IMR-90 (cell line): Measurements from ENCODE around the gene PHACTR3.

Source experiments
- CEBPB ChIP-seq: IDR thresholded peaks from 2 replicates; pipeline ENCODE4 v1.6.1; 2012; ENCODE audit warnings: low read depth, low read length, improper control_type of control experiment
- CHD1 ChIP-seq: IDR thresholded peaks from 2 replicates; pipeline ENCODE4 v1.6.1; 2012; ENCODE audit warnings: low read depth, low read length, improper control_type of control experiment
- FOS ChIP-seq: fragments of 150-350 bp; IDR thresholded peaks from 2 replicates; pipeline ENCODE4 v1.6.1; 2016; ENCODE audit warnings: low read depth, low read length
- MAFK ChIP-seq: IDR thresholded peaks from 2 replicates; pipeline ENCODE4 v1.6.1; 2012; ENCODE audit warnings: low read depth, low read length, improper control_type of control experiment
- MXI1 ChIP-seq: IDR thresholded peaks from 2 replicates; pipeline ENCODE4 v1.6.1; 2012; ENCODE audit warnings: low read depth, mild to moderate bottlenecking, low read length, moderate library complexity, borderline replicate concordance
- POLR2A ChIP-seq: IDR thresholded peaks from 2 replicates; pipeline ENCODE4 v1.6.1; 2012; ENCODE audit warnings: mild to moderate bottlenecking, low read depth, low read length
- RAD21 ChIP-seq: IDR thresholded peaks from 2 replicates; pipeline ENCODE4 v1.6.1; 2012; ENCODE audit warnings: low read length, improper control_type of control experiment
- RFX5 ChIP-seq: IDR thresholded peaks from 2 replicates; pipeline ENCODE4 v1.8.0; 2012; ENCODE audit warnings: low read depth, mild to moderate bottlenecking, low read length, moderate library complexity
- SMC3 ChIP-seq: fragments of 150-350 bp; IDR thresholded peaks from 2 replicates; pipeline ENCODE4 v1.6.1; 2016; ENCODE audit warnings: low read depth, mild to moderate bottlenecking, antibody characterized with exemption, low read length, moderate library complexity
- TF ChIP-seq, protein P1 (sequence below): fragments of 150-350 bp; IDR thresholded peaks from 2 replicates; pipeline ENCODE4 v1.6.1; 2017; ENCODE audit warnings: mild to moderate bottlenecking, antibody characterized with exemption, low read length, low read depth
- TF ChIP-seq, protein P2 (sequence below): conservative IDR thresholded peaks from 2 replicates; pipeline ENCODE4 v1.5.1; 2012; ENCODE audit warnings: mild to moderate bottlenecking, low read depth, low read length, improper control_type of control experiment
- TF ChIP-seq, protein P3 (sequence below): fragments of 150-350 bp; IDR thresholded peaks from 2 replicates; pipeline ENCODE4 v1.6.1; 2016; ENCODE audit warnings: low read depth, mild to moderate bottlenecking, low read length, moderate library complexity, borderline replicate concordance

DNA sequence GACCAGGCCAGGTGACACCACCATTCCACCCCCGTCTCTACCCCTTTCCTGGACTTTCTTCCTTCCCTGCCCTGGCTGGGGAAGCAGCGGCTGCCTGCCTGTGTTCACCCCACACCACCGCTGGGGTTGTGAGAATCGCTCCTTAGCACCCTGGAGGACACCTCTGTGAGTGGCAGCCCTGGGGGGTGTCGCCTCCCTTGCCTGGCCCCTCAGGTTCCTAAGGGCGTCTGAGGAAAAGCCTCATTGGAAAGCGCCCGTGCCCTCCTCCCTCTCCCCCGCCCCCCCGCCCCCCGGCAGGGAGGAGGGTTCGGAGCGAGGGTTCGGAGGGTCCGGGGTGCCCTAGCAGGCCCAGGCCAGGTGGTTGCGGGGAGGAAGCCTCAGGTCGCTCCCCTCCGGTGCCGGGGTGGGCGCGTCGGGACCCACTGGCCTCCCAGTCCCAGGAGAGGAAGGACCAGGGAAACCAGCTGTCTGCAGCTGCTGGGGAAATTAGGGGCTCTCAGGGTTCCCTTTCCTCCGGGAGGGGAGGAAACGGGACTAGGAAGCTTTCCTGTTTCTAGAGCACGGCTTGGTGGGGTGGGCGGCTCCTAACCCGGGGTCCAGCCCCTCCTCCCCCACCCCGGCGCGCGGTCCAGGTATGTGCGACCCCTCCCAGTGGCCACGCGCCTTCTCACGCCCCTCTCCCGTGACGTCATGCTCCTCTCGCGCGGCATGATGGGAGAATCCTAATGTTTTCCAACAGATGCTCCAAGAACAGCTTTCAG, at the start of gene PHACTR3:
- TF ChIP-seq MXI1 (no peak), CHD1 (no peak), CEBPB (no peak), RFX5 (no peak), RAD21 (no peak), SMC3 (no peak), POLR2A (no peak), MAFK (no peak), FOS (no peak)
- TF ChIP-seq, protein P1, sequence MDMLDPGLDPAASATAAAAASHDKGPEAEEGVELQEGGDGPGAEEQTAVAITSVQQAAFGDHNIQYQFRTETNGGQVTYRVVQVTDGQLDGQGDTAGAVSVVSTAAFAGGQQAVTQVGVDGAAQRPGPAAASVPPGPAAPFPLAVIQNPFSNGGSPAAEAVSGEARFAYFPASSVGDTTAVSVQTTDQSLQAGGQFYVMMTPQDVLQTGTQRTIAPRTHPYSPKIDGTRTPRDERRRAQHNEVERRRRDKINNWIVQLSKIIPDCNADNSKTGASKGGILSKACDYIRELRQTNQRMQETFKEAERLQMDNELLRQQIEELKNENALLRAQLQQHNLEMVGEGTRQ = no peak
- TF ChIP-seq, protein P2, sequence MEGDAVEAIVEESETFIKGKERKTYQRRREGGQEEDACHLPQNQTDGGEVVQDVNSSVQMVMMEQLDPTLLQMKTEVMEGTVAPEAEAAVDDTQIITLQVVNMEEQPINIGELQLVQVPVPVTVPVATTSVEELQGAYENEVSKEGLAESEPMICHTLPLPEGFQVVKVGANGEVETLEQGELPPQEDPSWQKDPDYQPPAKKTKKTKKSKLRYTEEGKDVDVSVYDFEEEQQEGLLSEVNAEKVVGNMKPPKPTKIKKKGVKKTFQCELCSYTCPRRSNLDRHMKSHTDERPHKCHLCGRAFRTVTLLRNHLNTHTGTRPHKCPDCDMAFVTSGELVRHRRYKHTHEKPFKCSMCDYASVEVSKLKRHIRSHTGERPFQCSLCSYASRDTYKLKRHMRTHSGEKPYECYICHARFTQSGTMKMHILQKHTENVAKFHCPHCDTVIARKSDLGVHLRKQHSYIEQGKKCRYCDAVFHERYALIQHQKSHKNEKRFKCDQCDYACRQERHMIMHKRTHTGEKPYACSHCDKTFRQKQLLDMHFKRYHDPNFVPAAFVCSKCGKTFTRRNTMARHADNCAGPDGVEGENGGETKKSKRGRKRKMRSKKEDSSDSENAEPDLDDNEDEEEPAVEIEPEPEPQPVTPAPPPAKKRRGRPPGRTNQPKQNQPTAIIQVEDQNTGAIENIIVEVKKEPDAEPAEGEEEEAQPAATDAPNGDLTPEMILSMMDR = no peak
- TF ChIP-seq, protein P3, sequence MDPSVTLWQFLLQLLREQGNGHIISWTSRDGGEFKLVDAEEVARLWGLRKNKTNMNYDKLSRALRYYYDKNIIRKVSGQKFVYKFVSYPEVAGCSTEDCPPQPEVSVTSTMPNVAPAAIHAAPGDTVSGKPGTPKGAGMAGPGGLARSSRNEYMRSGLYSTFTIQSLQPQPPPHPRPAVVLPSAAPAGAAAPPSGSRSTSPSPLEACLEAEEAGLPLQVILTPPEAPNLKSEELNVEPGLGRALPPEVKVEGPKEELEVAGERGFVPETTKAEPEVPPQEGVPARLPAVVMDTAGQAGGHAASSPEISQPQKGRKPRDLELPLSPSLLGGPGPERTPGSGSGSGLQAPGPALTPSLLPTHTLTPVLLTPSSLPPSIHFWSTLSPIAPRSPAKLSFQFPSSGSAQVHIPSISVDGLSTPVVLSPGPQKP = no peak
